Lung microvascular endothelial cell (primary cell): ENCODE data around the gene KITLG. TPM values are rescaled to one million over a fixed set of nuclear protein-coding genes. Genes with fewer than 3 reads are reported as not detected.
A peak's percentile ranks its signal among the peaks of the same experiment; 100 is the strongest.
"Not testable (repeated sequence)": the region's sequence is repeated elsewhere in the genome, so short reads cannot be mapped to it uniquely, and the experiment has no call there.

Experiments used
- DNase-seq, 2 donors: peaks; one replicate each; pipeline versions ENCODE4 v3.0.0 to v3.0.0-alpha.2; 2010; ENCODE audit warnings: low read depth in 2 of 2
- total RNA-seq: library from RNA; depleted of rRNA; stranded (reverse); fragments of >200 nt; gene quantifications from 2 replicates; pipeline ENCODE4 v1.2.1, GENCODE V29; 2014

The KITLG gene
- total RNA-seq, 1 donor from 2014 or later, result 1.8 TPM

GRCh38 chr12:88576866-88577265, 3.4 kb downstream of the KITLG start:
- DNase-seq, result no peak

- DNase-seq, result no peak
Measured at GRCh38 chr12:88575361-88575970, 4.8 kb downstream of the KITLG start.

DNA sequence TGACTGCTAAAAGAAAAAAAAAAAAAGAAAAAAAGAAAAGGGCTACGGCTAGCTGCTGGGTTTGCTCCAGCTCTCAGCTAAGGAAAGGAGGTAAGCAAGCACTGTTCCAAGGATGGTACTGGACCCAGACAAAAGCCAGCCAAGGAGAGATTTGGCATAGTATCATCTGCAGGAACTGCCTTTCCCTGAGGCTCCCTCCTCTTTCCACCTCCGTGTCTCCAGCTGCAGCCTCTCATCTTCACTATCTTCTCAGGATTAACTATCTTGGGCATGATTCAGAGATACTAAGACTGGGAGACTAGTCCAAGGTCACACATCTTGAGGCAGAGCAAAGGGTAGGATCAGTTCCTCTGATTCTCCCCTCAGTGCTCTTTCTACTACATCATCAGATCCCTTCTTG, 6.0 kb downstream of the KITLG start:
- DNase-seq, result no peak

DNA sequence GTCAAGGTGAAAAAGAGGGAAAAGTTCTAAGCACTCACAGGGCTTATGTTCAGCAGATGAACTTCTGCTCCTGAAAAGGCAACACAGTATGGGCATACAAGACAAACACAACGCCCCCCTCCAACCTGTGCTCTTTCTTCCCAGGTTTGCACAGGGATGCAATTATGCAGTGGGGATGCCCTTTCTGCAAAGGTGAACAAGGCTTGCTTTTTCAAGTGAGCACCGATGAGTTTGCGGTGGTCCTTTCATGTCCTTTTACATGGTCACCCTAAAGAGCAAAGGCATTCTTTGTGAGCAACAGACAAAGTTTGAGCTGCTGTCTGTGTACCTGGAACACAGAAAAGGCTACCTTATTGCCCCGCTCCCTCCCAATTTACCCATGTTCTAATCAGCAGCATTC, 6.7 kb downstream of the KITLG start:
- no peak for DNase-seq

DNA sequence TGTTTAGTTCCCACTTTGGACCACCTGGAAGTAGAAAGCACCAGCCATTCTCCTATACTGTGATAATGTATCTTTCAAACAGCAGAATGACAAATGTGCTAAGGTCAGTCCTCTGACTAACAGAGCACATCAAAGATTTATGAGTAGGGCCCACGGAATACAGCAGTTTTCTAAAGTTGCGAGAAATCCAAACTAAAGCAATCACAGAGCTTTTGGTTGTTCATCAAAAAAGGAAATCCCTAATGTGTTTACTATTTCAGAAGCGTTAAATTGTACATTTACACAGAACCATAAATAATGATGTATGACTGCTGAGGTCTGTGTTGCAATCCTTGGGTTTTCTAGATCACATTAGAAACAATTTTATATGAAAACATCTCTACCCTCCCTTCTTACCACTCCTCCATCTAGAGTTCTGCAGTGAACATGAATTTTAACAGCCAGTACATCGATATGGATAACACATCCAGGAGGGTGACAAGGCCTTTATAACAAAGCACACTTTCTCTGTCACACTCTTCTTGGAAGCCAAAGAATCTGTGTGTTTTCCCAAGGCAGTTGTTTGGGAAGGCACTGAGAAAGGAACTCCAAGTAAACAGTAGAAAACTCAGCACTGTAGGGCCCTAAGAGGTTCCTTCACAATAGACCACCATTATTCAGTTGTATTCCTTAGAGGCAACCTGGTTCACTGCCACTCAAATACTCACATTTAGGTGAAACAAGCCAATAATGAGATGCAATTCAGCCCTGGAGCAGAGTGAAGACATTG, 7.3 kb downstream of the KITLG start:
- DNase-seq, result no peak

GRCh38 chr12:88571543-88571942, 8.7 kb downstream of the KITLG start:
- no peak for DNase-seq

DNA sequence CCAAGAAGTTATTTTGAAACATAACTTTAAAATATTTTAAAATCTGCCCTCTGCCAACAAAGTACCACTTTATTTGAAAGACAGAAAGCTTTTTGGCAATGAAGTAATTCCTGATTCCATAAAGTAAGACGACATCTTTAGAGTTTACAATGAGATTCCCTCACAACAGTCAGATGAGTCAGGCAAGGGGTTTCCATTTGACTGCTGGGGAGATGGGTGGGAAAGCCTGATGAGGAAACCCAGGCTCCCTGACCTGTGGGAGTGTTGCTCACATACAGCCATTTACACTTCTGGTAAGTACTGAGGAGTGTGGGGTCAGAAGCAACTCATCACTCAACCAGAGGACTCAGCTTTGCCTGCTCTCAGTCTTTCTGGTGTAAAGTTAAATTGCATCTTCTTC, 10.2 kb downstream of the KITLG start:
- DNase-seq, result peak in 1 of 2 donors; percentile 79

DNA sequence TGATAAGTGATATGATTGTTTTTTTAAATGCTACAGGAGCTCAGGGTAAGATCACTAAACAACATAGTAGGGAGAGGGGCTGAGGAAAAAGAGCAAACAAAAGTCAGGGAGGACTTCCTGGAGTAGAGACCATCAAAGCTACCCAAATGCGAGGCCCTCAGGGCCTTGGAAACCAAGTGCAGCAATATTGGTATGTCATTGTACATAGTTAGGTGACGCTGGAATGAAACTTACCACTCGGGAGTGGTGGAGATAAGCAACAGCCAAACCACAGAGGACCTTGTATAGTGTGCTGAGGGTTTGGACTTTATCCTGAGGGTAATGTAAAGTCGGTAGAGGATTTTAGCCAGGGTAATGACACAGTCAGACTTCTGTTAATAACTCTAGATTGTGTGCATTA, 13.8 kb downstream of the KITLG start:
- DNase-seq, result no peak

DNA sequence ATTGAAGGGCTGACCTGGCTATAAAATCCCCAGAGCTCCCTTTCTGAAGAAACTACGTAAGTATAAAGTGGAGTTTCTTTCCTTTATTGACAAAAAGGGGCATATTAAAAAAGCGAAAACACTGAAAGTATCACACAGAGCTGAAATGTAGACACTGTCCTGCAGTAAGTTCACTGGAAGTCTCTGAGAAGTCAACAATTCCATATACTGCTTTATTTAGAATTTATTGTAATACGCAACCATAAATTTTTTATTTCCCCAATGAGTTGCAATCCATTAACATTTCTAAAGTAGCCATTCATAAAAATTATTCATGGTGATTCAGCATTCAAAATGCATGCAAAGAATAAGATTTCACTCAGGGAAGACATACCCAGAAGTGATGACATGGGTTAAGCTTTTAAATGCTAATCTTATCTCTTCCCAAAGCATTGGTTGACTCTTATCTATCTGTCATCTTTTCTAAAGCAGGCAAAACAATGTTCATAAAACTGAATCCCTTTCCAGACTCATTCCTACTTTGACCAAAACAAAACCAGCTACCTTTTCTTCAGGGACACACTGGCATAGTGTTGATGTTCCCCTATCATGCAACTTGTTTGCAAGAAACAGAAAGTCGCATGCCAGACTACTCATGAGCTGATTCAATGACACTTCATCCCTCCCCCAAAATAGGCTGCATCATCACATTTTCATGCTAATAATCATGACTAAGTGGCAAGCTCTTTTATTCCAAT, 17.3 kb downstream of the KITLG start:
- DNase-seq, result no peak

DNA sequence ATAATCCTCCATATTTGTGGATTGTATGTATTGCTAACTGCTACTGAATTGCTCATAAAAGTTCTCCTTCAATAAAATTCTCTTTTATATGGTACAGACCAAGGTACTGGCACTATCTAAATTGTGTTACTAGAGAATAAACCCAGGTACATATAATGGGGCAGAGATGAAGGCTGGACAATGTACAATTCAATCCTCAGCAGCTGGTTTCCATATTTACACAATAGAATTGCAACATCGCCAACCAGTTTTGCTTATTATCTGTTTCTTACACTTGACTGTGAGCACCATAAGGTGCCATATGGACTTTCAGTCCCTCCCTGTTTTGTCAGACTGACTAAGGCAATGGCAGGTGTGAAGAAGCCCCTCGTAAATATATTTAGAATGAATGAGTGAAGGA, 18.1 kb downstream of the KITLG start:
- no peak for DNase-seq

- DNase-seq, result peak; percentile 33 to 61
Measured at GRCh38 chr12:88559772-88560171, 20.5 kb downstream of the KITLG start.

GRCh38 chr12:88559199-88559598, 21.1 kb downstream of the KITLG start:
- DNase-seq, result no peak

DNA sequence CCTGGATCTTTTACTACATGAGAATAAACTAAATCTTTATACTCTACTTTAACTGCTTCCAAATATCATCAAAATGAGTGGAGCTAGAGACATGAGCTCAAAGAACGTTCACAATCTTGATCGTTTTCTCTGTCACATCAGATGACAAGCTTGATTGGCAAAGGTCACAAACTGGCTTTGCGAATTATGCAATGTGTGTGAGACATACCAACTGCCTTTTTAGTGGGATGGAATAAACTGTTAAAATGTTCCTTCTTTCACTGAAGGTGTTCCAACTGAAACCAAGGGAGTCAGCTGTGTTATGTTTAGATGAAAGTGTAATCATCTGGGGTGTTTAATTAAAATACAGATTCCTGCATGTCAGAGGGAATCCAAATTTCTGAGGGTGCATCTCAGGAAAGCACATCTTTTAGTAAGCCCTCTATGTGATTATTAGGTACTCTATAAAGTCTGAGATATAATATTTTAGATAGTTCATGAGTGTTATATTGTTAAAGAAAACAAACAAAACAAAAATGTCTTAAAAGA, 21.9 kb downstream of the KITLG start:
- DNase-seq, result no peak

DNA sequence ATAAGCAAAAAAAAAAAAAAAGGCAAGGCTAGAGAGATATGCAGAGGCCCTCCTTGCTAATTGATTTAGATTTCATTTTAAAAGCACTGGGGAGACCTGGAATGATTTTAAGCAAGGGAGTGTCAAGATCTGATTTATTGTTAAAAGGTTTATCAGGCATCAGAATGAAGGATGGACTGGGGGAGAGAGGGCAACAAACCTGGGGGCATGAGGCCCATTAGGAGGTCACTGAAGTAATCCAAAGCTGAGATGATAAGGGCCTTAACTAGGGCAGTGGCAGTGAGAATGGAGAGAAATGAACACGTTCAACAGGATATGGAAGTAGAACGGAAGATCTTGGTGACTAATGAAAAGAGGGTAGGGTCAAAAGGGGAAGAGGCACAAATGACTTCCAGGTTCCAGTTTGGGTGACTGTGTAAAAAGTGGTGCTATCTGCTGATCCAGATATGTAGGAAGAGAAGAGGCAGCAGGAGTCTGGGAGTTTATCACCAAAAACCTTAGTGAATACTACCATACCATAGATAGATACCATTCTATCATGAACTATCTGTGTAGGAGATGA, 24.0 kb downstream of the KITLG start:
- DNase-seq, result peak in 1 of 2 donors; percentile 38

- DNase-seq, result peak; percentile 73
Measured at GRCh38 chr12:88553941-88554658, 26.2 kb downstream of the KITLG start.

- DNase-seq, result no peak
Measured at GRCh38 chr12:88552610-88553079, 27.6 kb downstream of the KITLG start.

GRCh38 chr12:88549929-88550328, 30.3 kb downstream of the KITLG start:
- peak in 1 of 2 donors; percentile 40 for DNase-seq

DNA sequence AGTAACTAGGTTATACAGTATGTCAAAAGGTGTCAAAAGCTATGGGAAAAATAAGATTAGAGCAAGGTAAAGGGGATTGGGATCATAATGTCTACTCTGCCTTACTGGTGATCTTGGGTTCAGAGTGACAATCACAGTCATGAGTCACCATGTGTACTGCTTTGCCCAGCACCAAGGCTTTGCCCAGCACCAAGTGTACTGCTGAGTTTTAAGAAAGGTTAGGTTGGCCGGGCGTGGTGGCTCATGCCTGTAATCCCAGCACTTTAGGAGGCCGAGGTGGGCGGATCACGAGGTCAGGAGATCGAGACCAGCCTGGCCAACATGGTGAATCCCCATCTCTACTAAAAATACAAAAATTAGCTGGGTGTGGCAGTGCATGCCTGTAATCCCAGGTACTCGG, 32.3 kb downstream of the KITLG start:
- not testable (repeated sequence) for DNase-seq

GRCh38 chr12:88546853-88547252, 33.4 kb downstream of the KITLG start:
- no peak for DNase-seq

- no peak for DNase-seq
Measured at GRCh38 chr12:88546226-88546625, 34.0 kb downstream of the KITLG start.
